Occipital lobe (tissue), 2 donors: ENCODE measurements around the gene RBM33. TPM values are rescaled to one million over a fixed set of nuclear protein-coding genes. Genes with fewer than 3 reads are reported as not detected.

Experiments used
- DNase-seq: peaks from one replicate; lab custom pipeline; 2025; lab: John Stamatoyannopoulos, UW
- total RNA-seq: library from RNA; depleted of rRNA; stranded (reverse); fragments of >200 nt; gene quantifications from one replicate; pipeline ENCODE4 v1.2.3, GENCODE V29; 2014

The RBM33 gene
- total RNA-seq, 1 donor from 2014 or later, result 41.6 TPM

- DNase-seq, result no peak
Observed at GRCh38 chr7:155795951-155796350, 151.5 kb downstream of the RBM33 start.

GRCh38 chr7:155796381-155797261 lies 152.2 kb downstream of the RBM33 start:
- DNase-seq, result no peak

GRCh38 chr7:155797262-155798250 lies 153.1 kb downstream of the RBM33 start:
- DNase-seq, result no peak

GRCh38 chr7:155798673-155799439 lies 154.4 kb downstream of the RBM33 start:
- DNase-seq, result no peak

- DNase-seq, result no peak
Observed at GRCh38 chr7:155799514-155799913, 155.1 kb downstream of the RBM33 start.

- DNase-seq, result no peak
Observed at GRCh38 chr7:155800301-155800700, 155.8 kb downstream of the RBM33 start.

- no peak for DNase-seq
Observed at GRCh38 chr7:155800741-155801267, 156.3 kb downstream of the RBM33 start.

- no peak for DNase-seq
Observed at GRCh38 chr7:155802291-155802690, 157.8 kb downstream of the RBM33 start.

GRCh38 chr7:155802906-155803417 lies 158.5 kb downstream of the RBM33 start:
- no peak for DNase-seq

GRCh38 chr7:155803418-155804376 lies 159.2 kb downstream of the RBM33 start:
- no peak for DNase-seq

GRCh38 chr7:155804431-155804831 lies 160.0 kb downstream of the RBM33 start:
- DNase-seq, result no peak

GRCh38 chr7:155804897-155805825 lies 160.7 kb downstream of the RBM33 start:
- no peak for DNase-seq

GRCh38 chr7:155805826-155806095 lies 161.3 kb downstream of the RBM33 start:
- DNase-seq, result no peak

GRCh38 chr7:155806096-155806871 lies 161.8 kb downstream of the RBM33 start:
- DNase-seq, result no peak

GRCh38 chr7:155807065-155807671 lies 162.7 kb downstream of the RBM33 start:
- DNase-seq, result no peak

GRCh38 chr7:155807789-155808548 lies 163.5 kb downstream of the RBM33 start:
- DNase-seq, result no peak
